Ishikawa (cell line): ENCODE measurements around the gene PTPRN2.

ENCODE experiments used
- CREB1 ChIP-seq: IDR thresholded peaks from 2 replicates; pipeline ENCODE4 v1.6.1; 2012; ENCODE audit warnings: low read depth
- EGR1 ChIP-seq: IDR thresholded peaks from 2 replicates; pipeline ENCODE4 v1.6.1; 2012
- EP300 ChIP-seq: IDR thresholded peaks from 2 replicates; pipeline ENCODE4 v1.6.1; 2012; ENCODE audit warnings: borderline replicate concordance
- FOXM1 ChIP-seq: IDR thresholded peaks from 2 replicates; pipeline ENCODE4 v1.6.1; 2012; ENCODE audit warnings: low read depth, borderline replicate concordance
- RAD21 ChIP-seq: IDR thresholded peaks from 2 replicates; pipeline ENCODE4 v1.6.1; 2012; ENCODE audit warnings: low read depth
- REST ChIP-seq: IDR thresholded peaks from 2 replicates; pipeline ENCODE4 v1.6.1; 2012; ENCODE audit warnings: low read depth, mild to moderate bottlenecking
- TAF1 ChIP-seq: IDR thresholded peaks from 2 replicates; pipeline ENCODE4 v1.6.1; 2012; ENCODE audit warnings: low read depth, mild to moderate bottlenecking
- TCF12 ChIP-seq: IDR thresholded peaks from 2 replicates; pipeline ENCODE4 v1.6.1; 2012; ENCODE audit warnings: low read depth
- USF1 ChIP-seq: IDR thresholded peaks from 2 replicates; pipeline ENCODE4 v1.6.1; 2012

GRCh38 chr7:158186406-158186805 is 401.2 kb downstream of the PTPRN2 start:
- TF ChIP-seq RAD21 (no peak), CREB1 (no peak), TAF1 (no peak), EGR1 (no peak), TCF12 (no peak), FOXM1 (no peak), REST (no peak), EP300 (no peak), USF1 (no peak)
